PC-3 (cell line): ENCODE measurements around the gene TARS3.

Experiments
- CTCF ChIP-seq: fragments of 300-600 bp; sonication (generic); conservative IDR thresholded peaks from 2 replicates; pipeline ENCODE4 v1.5.1; 2017; ENCODE audit warnings: antibody characterized with exemption, low read depth, mild to moderate bottlenecking, low read length
- EZH2 ChIP-seq: fragments of 300-600 bp; sonication (generic); IDR thresholded peaks from one replicate; pipeline ENCODE4 v1.6.1; 2017; ENCODE audit warnings: antibody characterized with exemption, mild to moderate bottlenecking, low read length; ENCODE audit not compliant: unreplicated experiment

GRCh38 chr15:101614001-101614585 is 110.2 kb downstream of the TARS3 start:
- no peak for TF ChIP-seq EZH2
- no peak for TF ChIP-seq CTCF
